Caco-2 (cell line): ENCODE data around the gene ZBTB2. TPM values are rescaled to one million over a fixed set of nuclear protein-coding genes. Genes with fewer than 3 reads are reported as not detected.

Source experiments
- BruUV-seq: library from RNA; stranded (reverse); fragments of 400-500 nt; replicated peaks from 2 replicates; lab custom pipeline; 2021; lab: Mats Ljungman, UMichigan
- CTCF ChIA-PET: fragments of 300-600 bp; sonication (Branson Sonifier 250); formaldehyde crosslinking; loops from one replicate; lab custom pipeline; 2022; ENCODE audit warnings: antibody characterized with exemption; lab: Charles Lee
- POLR2A ChIA-PET: fragments of 300-600 bp; sonication (Branson Sonifier 250); formaldehyde crosslinking; loops from one replicate; lab custom pipeline; 2022; ENCODE audit warnings: antibody characterized with exemption; lab: Charles Lee
- DNase-seq, 2 experiments: peaks; one replicate each; pipeline versions ENCODE4 v3.0.0 to v3.0.0-alpha.2; 2020 to 2022
- H3K27me3 ChIP-seq: replicated peaks from 2 replicates; pipeline ENCODE4 v1.6.0; 2011; ENCODE audit warnings: low read length; ENCODE audit not compliant: control insufficient read depth, insufficient read depth
- H3K36me3 ChIP-seq: 2 replicates; pipeline ENCODE4 v1.5.1; 2011; ENCODE audit warnings: low read length; ENCODE audit not compliant: control insufficient read depth, insufficient read depth
- H3K4me1 ChIP-seq: fragments of 250-450 bp; sonication (Bioruptor Pico); 2 replicates; pipeline ENCODE4 v1.5.1; 2020; ENCODE audit warnings: mild to moderate bottlenecking
- H3K4me3 ChIP-seq: 2 replicates; pipeline ENCODE4 v1.5.1; 2011; ENCODE audit warnings: low read depth, mild to moderate bottlenecking, control low read depth, low read length
- H3K9me3 ChIP-seq: fragments of 250-450 bp; sonication (Bioruptor Pico); 2 replicates; pipeline ENCODE4 v1.5.1; 2020; ENCODE audit warnings: mild to moderate bottlenecking, moderate library complexity
- H3K27ac Mint-ChIP-seq: one replicate; pipeline ENCODE4 v1.8.0; 2022; ENCODE audit warnings: mixed read lengths; ENCODE audit not compliant: unreplicated experiment
- H3K27me3 Mint-ChIP-seq: one replicate; pipeline ENCODE4 v1.8.0; 2022; ENCODE audit warnings: mixed read lengths; ENCODE audit not compliant: insufficient read depth, unreplicated experiment
- H3K36me3 Mint-ChIP-seq: one replicate; pipeline ENCODE4 v1.8.0; 2022; ENCODE audit warnings: mild to moderate bottlenecking, mixed read lengths; ENCODE audit not compliant: insufficient read depth, unreplicated experiment
- H3K4me1 Mint-ChIP-seq: one replicate; pipeline ENCODE4 v1.8.0; 2022; ENCODE audit warnings: low read depth, mixed read lengths; ENCODE audit not compliant: unreplicated experiment
- H3K4me3 Mint-ChIP-seq: one replicate; pipeline ENCODE4 v1.8.0; 2022; ENCODE audit warnings: mild to moderate bottlenecking, moderate library complexity, mixed read lengths; ENCODE audit not compliant: unreplicated experiment
- H3K9me3 Mint-ChIP-seq: one replicate; pipeline ENCODE4 v1.8.0; 2022; ENCODE audit warnings: mixed read lengths; ENCODE audit not compliant: unreplicated experiment
- intact Hi-C: fragments of 100-400 bp; cut with micrococcal nuclease; formaldehyde crosslinking; loops from one replicate; pipeline ENCODE4 v1.10.0; 2022; ENCODE audit not compliant: unreplicated experiment
- total RNA-seq: library from RNA; stranded (reverse); gene quantifications from 2 replicates; pipeline ENCODE4 v1.2.3, GENCODE V29; 2022
- TF ChIP-seq, protein P1 (sequence below), 2 experiments: fragments of 200-600 bp in 1 of 2; IDR thresholded peaks; 1 replicate in 1 of 2; 2 replicates in 1 of 2; pipeline versions ENCODE4 v1.5.1 to v1.8.0; 2011 to 2022; ENCODE audit warnings: antibody characterized with exemption in 1 of 2, control low read depth in 1 of 2, inconsistent platforms in 1 of 2, low read depth in 1 of 2, low read length in 1 of 2, mild to moderate bottlenecking in 1 of 2, moderate library complexity in 1 of 2; ENCODE audit not compliant: insufficient read depth in 1 of 2, severe bottlenecking in 1 of 2, unreplicated experiment in 1 of 2

The ZBTB2 gene
- total RNA-seq, 1 experiment from 2014 or later: 23.9 TPM

DNA sequence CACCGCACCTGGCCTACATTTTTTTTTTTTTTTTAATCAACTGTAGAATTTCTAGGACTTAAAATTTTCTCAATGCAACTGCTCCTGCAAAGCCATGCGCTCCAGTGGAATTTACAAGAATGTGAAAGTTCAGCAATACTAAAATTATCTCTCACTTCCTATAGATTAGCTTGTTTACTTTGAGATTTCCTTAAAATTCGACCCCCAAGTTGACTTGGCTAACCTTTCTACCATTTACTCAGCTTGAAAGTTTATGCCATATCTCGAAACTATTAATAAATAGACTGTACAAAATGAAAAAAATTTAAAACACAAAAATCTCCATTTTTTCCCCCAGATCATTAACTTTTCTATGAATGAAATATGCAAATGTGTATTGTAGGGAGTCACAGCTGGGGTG lies 64.3 kb downstream of the ZBTB2 start:
- H3K36me3 ChIP-seq: no peaks in the 10 kb centered on the region
- POLR2A ChIA-PET: no interaction called here
- Mint-ChIP-seq H3K36me3 (peaks cover 6% of the 10 kb centered on the region), H3K27ac (no peak overlapping the region), H3K4me1 (no peaks in the 10 kb centered on the region), H3K27me3 (peaks cover 4% of the 10 kb centered on the region), H3K4me3 (no peak overlapping the region), H3K9me3 (no peaks in the 10 kb centered on the region)
- DNase-seq: no peak
- intact Hi-C loops: no loop called here
- H3K9me3 ChIP-seq: no peaks in the 10 kb centered on the region
- CTCF ChIA-PET: interaction anchor here (0.6 to 5.3 kb wide), 2 partner anchors 128 to 313 kb away, joined by 4 to 83 read pairs; no protein-coding TSS in a partner anchor
- BruUV-seq: no TSS peak
- TF ChIP-seq, protein P1, sequence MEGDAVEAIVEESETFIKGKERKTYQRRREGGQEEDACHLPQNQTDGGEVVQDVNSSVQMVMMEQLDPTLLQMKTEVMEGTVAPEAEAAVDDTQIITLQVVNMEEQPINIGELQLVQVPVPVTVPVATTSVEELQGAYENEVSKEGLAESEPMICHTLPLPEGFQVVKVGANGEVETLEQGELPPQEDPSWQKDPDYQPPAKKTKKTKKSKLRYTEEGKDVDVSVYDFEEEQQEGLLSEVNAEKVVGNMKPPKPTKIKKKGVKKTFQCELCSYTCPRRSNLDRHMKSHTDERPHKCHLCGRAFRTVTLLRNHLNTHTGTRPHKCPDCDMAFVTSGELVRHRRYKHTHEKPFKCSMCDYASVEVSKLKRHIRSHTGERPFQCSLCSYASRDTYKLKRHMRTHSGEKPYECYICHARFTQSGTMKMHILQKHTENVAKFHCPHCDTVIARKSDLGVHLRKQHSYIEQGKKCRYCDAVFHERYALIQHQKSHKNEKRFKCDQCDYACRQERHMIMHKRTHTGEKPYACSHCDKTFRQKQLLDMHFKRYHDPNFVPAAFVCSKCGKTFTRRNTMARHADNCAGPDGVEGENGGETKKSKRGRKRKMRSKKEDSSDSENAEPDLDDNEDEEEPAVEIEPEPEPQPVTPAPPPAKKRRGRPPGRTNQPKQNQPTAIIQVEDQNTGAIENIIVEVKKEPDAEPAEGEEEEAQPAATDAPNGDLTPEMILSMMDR (IDR thresholded peaks at IDR 0.05; ENCODE audit: insufficient read depth in 1 of 2, low read depth in 1 of 2, low read length in 1 of 2, severe bottlenecking in 1 of 2, unreplicated experiment in 1 of 2): no peak
- H3K27me3 ChIP-seq: peaks cover 3% of the 10 kb centered on the region; the same call in 1 of the 2 replicates
- peaks cover 4% of the 10 kb centered on the region; the same call in 1 of the 2 replicates for H3K4me1 ChIP-seq
- H3K4me3 ChIP-seq: no peak overlapping the region

DNA sequence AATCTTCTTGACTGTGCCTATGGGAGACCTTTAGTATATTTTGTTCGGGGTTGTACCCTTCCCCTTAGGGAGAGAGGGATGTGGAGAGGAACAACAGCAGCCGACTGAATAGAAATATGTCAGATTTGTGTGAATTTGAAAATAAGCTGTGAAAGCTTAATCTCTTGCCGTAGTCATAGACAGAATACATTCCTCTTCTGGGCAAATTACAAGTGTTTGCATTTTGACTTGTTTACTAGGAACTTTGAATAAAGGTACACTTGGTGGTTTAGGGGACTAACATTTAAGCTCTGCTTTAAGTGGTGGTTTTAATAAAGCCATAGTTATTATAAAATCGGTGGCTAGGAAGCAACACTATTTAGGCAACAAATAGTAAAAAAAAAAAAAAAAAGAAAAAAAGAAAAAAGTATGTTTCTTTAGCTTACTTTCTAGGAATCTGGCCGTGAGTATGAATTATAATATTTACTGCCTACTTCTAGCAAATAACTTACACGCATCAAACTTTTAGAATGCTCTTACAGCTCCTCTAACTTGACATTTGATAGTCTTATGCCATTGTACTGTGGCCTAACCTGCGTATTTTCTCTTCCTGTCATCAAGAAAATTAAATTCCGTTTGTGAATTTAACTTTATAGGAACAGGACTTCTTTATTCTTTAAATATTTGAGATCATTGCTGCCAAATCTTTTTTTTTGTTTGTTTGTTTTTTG lies 65.1 kb downstream of the ZBTB2 start:
- H3K4me1 Mint-ChIP-seq: no peaks in the 10 kb centered on the region
- Histone ChIP-seq H3K9me3 (no peaks in the 10 kb centered on the region), H3K27me3 (peaks cover 3% of the 10 kb centered on the region; the same call in 1 of the 2 replicates), H3K36me3 (no peaks in the 10 kb centered on the region), H3K4me3 (no peak overlapping the region; the same call in 1 of the 2 replicates), H3K4me1 (peaks cover 4% of the 10 kb centered on the region; the same call in 1 of the 2 replicates)
- TF ChIP-seq, protein P1 (IDR thresholded peaks at IDR 0.05; ENCODE audit: insufficient read depth in 1 of 2, low read depth in 1 of 2, low read length in 1 of 2, severe bottlenecking in 1 of 2, unreplicated experiment in 1 of 2): no peak
- peak overlapping the region; percentile 64 for H3K4me3 Mint-ChIP-seq
- no peak overlapping the region for H3K27ac Mint-ChIP-seq
- no peaks in the 10 kb centered on the region for H3K9me3 Mint-ChIP-seq
- no peak for DNase-seq
- POLR2A ChIA-PET: no interaction called here
- intact Hi-C loops: no loop called here
- no TSS peak for BruUV-seq
- peaks cover 4% of the 10 kb centered on the region for H3K27me3 Mint-ChIP-seq
- H3K36me3 Mint-ChIP-seq: peaks cover 6% of the 10 kb centered on the region
- CTCF ChIA-PET: interaction anchor here (0.6 to 5.3 kb wide), 4 partner anchors 14 to 435 kb away, joined by 3 to 83 read pairs (median 16); no protein-coding TSS in a partner anchor
